Skeletal muscle tissue (tissue), 4 donors: ENCODE results near the gene OGDH. TPM values are rescaled to one million over a fixed set of nuclear protein-coding genes. Genes with fewer than 3 reads are reported as not detected.
A peak's percentile ranks its signal among the peaks of the same experiment; 100 is the strongest.
"Not testable (repeated sequence)": the region's sequence is repeated elsewhere in the genome, so short reads cannot be mapped to it uniquely, and the experiment has no call there.

Experiments
- H3K27ac ChIP-seq: one replicate; pipeline ENCODE4 v1.7.0; 2013; ENCODE audit warnings: mild to moderate bottlenecking, low read depth, low read length, inconsistent platforms
- H3K27me3 ChIP-seq, 3 donors: one replicate each; pipeline ENCODE4 v1.7.0; 2013; ENCODE audit warnings: low read length in 3 of 3; ENCODE audit not compliant: control insufficient read depth in 3 of 3, insufficient read depth in 3 of 3
- H3K36me3 ChIP-seq, 3 donors: one replicate each; pipeline ENCODE4 v1.7.0; 2013; ENCODE audit warnings: low read length in 3 of 3; ENCODE audit not compliant: control insufficient read depth in 3 of 3, insufficient read depth in 3 of 3
- H3K4me1 ChIP-seq, 3 donors: one replicate each; pipeline ENCODE4 v1.7.0; 2013; ENCODE audit warnings: low read length in 3 of 3, mild to moderate bottlenecking in 3 of 3; ENCODE audit not compliant: control insufficient read depth in 3 of 3, insufficient read depth in 3 of 3
- H3K4me3 ChIP-seq, 3 donors: one replicate each; pipeline ENCODE4 v1.7.0; 2013; ENCODE audit warnings: low read length in 3 of 3
- H3K9ac ChIP-seq, 3 donors: one replicate each; pipeline ENCODE4 v1.7.0; 2013; ENCODE audit warnings: low read length in 3 of 3, mild to moderate bottlenecking in 3 of 3, moderate library complexity in 2 of 3, low read depth in 1 of 3
- H3K9me3 ChIP-seq, 3 donors: one replicate each; pipeline ENCODE4 v1.7.0; 2013; ENCODE audit warnings: low read length in 3 of 3; ENCODE audit not compliant: control insufficient read depth in 3 of 3
- total RNA-seq: library from RNA; depleted of rRNA; stranded (reverse); fragments of >200 nt; gene quantifications from one replicate; pipeline ENCODE4 v1.2.3, GENCODE V29; 2014
- donor health status: Osteomylitis.

Gene OGDH
- total RNA-seq, 1 donor from 2014 or later: 70.5 TPM

DNA sequence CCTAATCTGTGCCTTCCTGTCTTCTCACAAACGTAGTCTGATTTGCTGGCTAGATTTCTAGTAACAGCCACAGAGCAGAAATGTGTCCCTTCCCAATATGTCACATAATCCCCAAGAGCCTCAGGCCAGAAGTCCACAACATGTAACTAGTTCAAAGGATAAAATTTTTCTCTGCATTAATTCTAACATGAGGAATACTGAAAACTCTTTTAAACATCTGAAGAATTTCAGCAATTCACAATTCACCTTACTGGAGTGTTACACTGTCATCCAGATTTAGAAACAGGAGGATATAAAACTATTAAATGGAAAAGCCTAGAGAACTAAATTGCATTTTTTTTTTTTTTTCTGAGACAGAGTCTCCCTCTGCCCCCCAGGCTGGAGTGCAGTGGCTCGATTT, 30.2 kb upstream of the OGDH start:
- peaks cover 32 to 66% (median 38%) of the 10 kb centered on the region in 3 donors for H3K4me1 ChIP-seq
- H3K9ac ChIP-seq: peak overlapping the region in 2 of 3 donors; percentile 25 to 27
- H3K4me3 ChIP-seq: no peak overlapping the region
- H3K9me3 ChIP-seq: no peaks in the 10 kb centered on the region
- no peaks in the 10 kb centered on the region for H3K27me3 ChIP-seq
- H3K36me3 ChIP-seq: peaks cover 48 to 53% (median 51%) of the 10 kb centered on the region in 3 donors
- no peak overlapping the region for H3K27ac ChIP-seq

DNA sequence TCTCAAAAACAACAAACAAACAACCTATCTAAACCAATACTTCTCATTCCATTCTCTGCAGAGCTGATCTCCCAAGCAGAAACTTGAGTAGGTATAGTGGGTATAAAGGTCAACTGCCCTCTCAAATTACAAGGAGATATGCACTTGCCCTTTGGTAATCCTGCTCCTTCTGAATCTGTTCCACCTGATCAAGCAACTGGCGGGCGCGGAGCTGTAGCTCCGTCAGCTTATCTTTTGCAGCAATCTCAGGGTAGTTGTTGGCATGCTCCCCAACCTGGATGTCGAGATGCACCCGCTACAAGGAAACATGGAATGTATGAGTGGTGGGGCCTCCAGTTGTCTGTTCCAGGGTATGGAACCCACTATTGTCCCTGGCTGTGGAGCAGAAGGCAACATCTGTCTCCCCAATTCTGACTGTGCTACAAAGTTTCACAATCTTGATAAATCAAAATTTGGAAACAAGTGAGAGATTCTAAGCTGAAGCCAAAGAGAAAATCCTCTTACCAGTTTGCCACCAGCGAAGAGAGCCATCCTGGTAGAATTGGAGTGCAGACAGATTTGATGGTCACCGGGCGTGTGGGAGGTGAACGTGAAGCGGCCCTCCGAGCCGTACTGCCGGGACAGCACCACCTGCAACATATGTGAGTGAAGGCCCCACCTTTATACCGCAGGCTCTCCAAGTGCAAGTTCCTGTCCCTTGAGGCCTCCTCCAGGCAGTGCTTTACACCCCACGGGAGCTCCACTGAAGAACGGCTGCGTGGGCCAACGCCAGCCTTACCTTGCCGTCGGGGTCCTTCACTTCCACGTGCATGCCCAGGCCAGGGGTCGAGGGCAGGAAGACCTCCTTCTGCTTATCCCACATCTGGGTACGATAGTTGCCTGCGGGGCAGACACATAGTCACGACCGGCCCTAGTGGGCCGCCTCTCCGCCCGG, 25.2 kb upstream of the OGDH start:
- H3K36me3 ChIP-seq: peaks cover 20 to 32% (median 30%) of the 10 kb centered on the region in 3 donors
- H3K9ac ChIP-seq: peak overlapping the region; percentile 97 to 99 (median 98)
- peaks cover 18 to 39% (median 24%) of the 10 kb centered on the region in 3 donors for H3K4me1 ChIP-seq
- H3K4me3 ChIP-seq: peak overlapping the region; percentile 90 to 95 (median 95)
- H3K27me3 ChIP-seq: no peaks in the 10 kb centered on the region
- peak overlapping the region; percentile 98 for H3K27ac ChIP-seq
- H3K9me3 ChIP-seq: no peaks in the 10 kb centered on the region

- Histone ChIP-seq H3K27me3 (no peaks in the 10 kb centered on the region), H3K27ac (peak within 1 kb of the TSS; percentile 98), H3K9ac (peak within 1 kb of the TSS; percentile 98 to 99 (median 99)), H3K9me3 (no peaks in the 10 kb centered on the region), H3K4me1 (peaks cover 18 to 39% (median 24%) of the 10 kb centered on the region in 3 donors), H3K4me3 (peak within 1 kb of the TSS; percentile 93 to 95 (median 95)), H3K36me3 (peaks cover 19 to 31% (median 30%) of the 10 kb centered on the region in 3 donors)
Measured at GRCh38 chr7:44581879-44582603, 24.4 kb upstream of the OGDH start, which contains the start of gene TMED4. Gene TMED4, minus strand, starts transcription at chr7:44582231. Its CDS starts 25 bp downstream, at chr7:44582206.

DNA sequence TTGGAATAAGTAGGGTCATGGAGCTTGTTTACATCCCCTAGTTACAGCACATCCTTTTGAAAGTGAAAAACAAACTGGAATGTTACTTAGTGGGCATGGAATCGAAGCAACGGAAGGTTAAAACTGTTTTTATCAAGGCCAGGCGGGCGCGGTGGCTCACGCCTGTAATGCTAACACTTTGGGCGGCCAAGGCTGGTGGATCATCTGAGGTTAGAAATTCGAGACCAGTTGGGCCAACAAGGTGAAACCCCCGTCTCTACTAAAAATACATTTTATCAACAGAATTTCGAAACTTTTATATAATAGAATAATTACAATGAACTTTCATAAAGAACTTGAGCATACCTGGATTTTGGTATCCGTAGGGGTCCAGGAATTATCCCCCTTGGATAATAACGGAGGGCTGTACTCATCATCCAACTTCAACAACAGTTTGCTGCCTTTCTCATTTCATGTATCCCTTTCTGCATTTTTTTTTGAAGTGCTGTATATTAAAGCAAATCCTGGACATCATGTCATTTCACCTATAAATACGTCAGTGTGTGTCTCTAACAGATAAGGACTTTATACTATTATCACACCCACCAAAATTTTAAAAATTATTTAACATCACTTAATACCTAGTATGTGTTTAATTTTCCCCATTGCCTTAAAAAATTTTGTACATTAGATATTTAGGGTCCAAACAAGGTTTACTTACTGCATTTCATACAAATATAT, 23.1 kb upstream of the OGDH start:
- H3K4me1 ChIP-seq: peaks cover 18 to 38% (median 25%) of the 10 kb centered on the region in 3 donors
- H3K9me3 ChIP-seq: no peaks in the 10 kb centered on the region
- peak overlapping the region; percentile 84 to 93 (median 92) for H3K4me3 ChIP-seq
- peaks cover 14 to 25% (median 25%) of the 10 kb centered on the region in 3 donors for H3K36me3 ChIP-seq
- peak overlapping the region; percentile 94 to 99 (median 97) for H3K9ac ChIP-seq
- H3K27ac ChIP-seq: peak overlapping the region; percentile 98
- H3K27me3 ChIP-seq: no peaks in the 10 kb centered on the region

- Histone ChIP-seq H3K27me3 (no peaks in the 10 kb centered on the region), H3K27ac (no peak overlapping the region), H3K9ac (peak overlapping the region in 1 of 3 donors; percentile 42), H3K9me3 (no peaks in the 10 kb centered on the region), H3K36me3 (no peaks in the 10 kb centered on the region), H3K4me1 (peaks cover under 1 to 4% (median 4%) of the 10 kb centered on the region in 3 donors), H3K4me3 (no peak overlapping the region)
Measured at GRCh38 chr7:44587843-44588711, 18.4 kb upstream of the OGDH start.

- Histone ChIP-seq H3K36me3 (no peaks in the 10 kb centered on the region), H3K9me3 (no peaks in the 10 kb centered on the region), H3K27me3 (no peaks in the 10 kb centered on the region), H3K4me1 (peaks cover 1 to 7% (median 7%) of the 10 kb centered on the region in 3 donors), H3K9ac (no peak overlapping the region), H3K4me3 (no peak overlapping the region), H3K27ac (no peak overlapping the region)
Measured at GRCh38 chr7:44590910-44591309, 15.5 kb upstream of the OGDH start.

- Histone ChIP-seq H3K4me3 (no peak overlapping the region), H3K9ac (peak overlapping the region; percentile 23 to 77 (median 65)), H3K4me1 (peaks cover 6 to 9% (median 8%) of the 10 kb centered on the region in 3 donors), H3K36me3 (no peaks in the 10 kb centered on the region), H3K27ac (peak overlapping the region; percentile 79), H3K9me3 (no peaks in the 10 kb centered on the region), H3K27me3 (no peaks in the 10 kb centered on the region)
Measured at GRCh38 chr7:44595934-44596635, 10.3 kb upstream of the OGDH start.

DNA sequence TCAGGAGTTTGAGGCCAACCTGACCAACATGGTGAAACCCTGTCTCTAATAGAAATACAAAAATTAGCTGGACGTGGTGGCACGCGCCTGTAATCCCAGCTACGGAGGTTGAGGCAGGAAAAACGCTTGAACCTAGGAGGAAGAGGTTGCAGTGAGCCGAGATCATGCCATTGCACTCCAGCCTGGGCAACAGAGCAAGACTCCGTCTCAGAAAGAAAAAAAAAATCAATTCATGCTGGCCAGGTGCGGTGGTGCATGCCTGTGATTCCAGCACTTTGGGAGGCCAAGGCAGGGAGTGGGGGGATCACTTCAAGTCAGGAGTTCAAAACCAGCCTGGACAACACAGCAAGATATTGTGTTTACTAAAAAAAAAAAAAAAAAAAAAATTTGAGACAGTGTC, 9.2 kb upstream of the OGDH start:
- not testable (repeated sequence) for H3K9me3 ChIP-seq, H3K27ac ChIP-seq, H3K4me1 ChIP-seq, H3K4me3 ChIP-seq, H3K27me3 ChIP-seq, H3K36me3 ChIP-seq
- peak overlapping the region in 1 of 3 donors; percentile 8 for H3K9ac ChIP-seq
